Pancreas (tissue), 10 donors: ENCODE results near the gene C3orf49. TPM values are rescaled to one million over a fixed set of nuclear protein-coding genes. Genes with fewer than 3 reads are reported as not detected.

Experiments
- ATAC-seq, 4 donors: fragments of 200-7000 bp; cut with Tn5 transposase; one replicate each; pipeline versions ENCODE4 v1.8.0 to v1.9.1; 2020; ENCODE audit warnings: mild to moderate bottlenecking in 4 of 4, moderate library complexity in 4 of 4
- DNase-seq, 6 donors: peaks; one replicate each; pipeline ENCODE4 v3.0.0-alpha.2; 2020
- FAIRE-seq: peaks from 2 replicates; lab custom pipeline; 2012; peaks lifted over from hg19 to GRCh38; lab: Jason Lieb, UNC
- H3K27ac ChIP-seq, 4 donors: fragments of 200-600 bp; sonication (generic); 1 replicate in 3 of 4; 2 replicates in 1 of 4; pipeline versions ENCODE4 v1.5.0 to v1.8.0; 2020
- H3K27me3 ChIP-seq, 4 donors: fragments of 200-600 bp; one replicate each; pipeline ENCODE4 v1.8.0; 2021
- H3K36me3 ChIP-seq, 3 donors: fragments of 200-600 bp; sonication (generic) in 1 of 3; one replicate each; pipeline versions ENCODE4 v1.5.0 to v1.8.0; 2020 to 2021
- H3K4me1 ChIP-seq, 3 donors: fragments of 200-600 bp; one replicate each; pipeline ENCODE4 v1.8.0; 2021
- H3K4me3 ChIP-seq, 4 donors: fragments of 200-600 bp; sonication (generic) in 2 of 4; one replicate each; pipeline versions ENCODE4 v1.5.0 to v1.8.0; 2020 to 2021
- H3K9me3 ChIP-seq, 4 donors: fragments of 200-600 bp; one replicate each; pipeline ENCODE4 v1.8.0; 2021
- CTCF ChIP-seq, 4 donors: fragments of 200-600 bp; sonication (generic) in 3 of 4; IDR thresholded peaks; one replicate each; pipeline versions ENCODE4 v1.5.0 to v1.8.0; 2021; ENCODE audit warnings: antibody characterized with exemption in 4 of 4
- WGBS, 2 donors: extraction: QIAGEN DNeasy Blood & Tissue Kit; methylation state at CpG; one replicate each; pipeline ENCODE4 v1.1.7; 2013; 5-methylcytosine and 5-hydroxymethylcytosine counted together
- intact Hi-C, 3 donors: fragments of 100-400 bp; cut with DNase I; formaldehyde crosslinking; loops; one replicate each; pipeline versions ENCODE4 v1.11.1 to v1.14.2; 2022
- polyA plus RNA-seq, 2 donors: library from polyadenylated mRNA; stranded (reverse); fragments of 200-250 nt; gene quantifications; one replicate each; pipeline ENCODE4 v1.2.3, GENCODE V29; 2013
- total RNA-seq, 6 donors: library from RNA; stranded (reverse); fragmentation: NEBNext Ultra II Directional in 4 of 6; extraction: Animal tissue kit (Norgen Biotek cat#: 25700) in 4 of 6; gene quantifications; one replicate each; pipeline versions ENCODE4 v1.2.1 to v1.2.4, GENCODE V29; 2021 to 2023
- donor health status: healthy with polysubstance abuse.
- donor health status: DM: no; HTN: no; CAD: no; lungs with moderate emphysema.
- donor health status: DM: no; HTN: no; CAD: no.
- donor health status: control.
- donor health status: control.
- donor health status: Bipolar disorder and iron deficiency.
- donor health status: DM: yes; HTN: yes; CAD: no.
- donor health status: DM: no; HTN: no; CAD: no.
- donor health status: DM: no; HTN: no; CAD: no.
- donor health status: DM: yes; HTN: yes; CAD: no.

Gene C3orf49
- total and polyA plus RNA-seq, 8 donors, result not detected

GRCh38 chr3:63853106-63853505, 34.0 kb downstream of the C3orf49 start:
- no peak for DNase-seq
- ATAC-seq, result no peak
- FAIRE-seq, result no peak
- 83 to 86% methylated on average over 4 of the region's 4 CpGs for WGBS, 2 donors
- no peaks in the 10 kb centered on the region for H3K36me3 ChIP-seq
- peaks cover 0 to 1% (median 0%) of the 10 kb centered on the region in 3 donors for H3K4me1 ChIP-seq
- no peak overlapping the region for H3K27ac ChIP-seq
- H3K9me3 ChIP-seq, result no peaks in the 10 kb centered on the region
- intact Hi-C loops, result no loop called here
- H3K27me3 ChIP-seq, result no peaks in the 10 kb centered on the region
- TF ChIP-seq CTCF (IDR thresholded peaks at IDR 0.05), result no peak
- H3K4me3 ChIP-seq, result no peak overlapping the region

- intact Hi-C loops, result no loop called here
- ATAC-seq (no peak), FAIRE-seq (no peak), DNase-seq (no peak)
- H3K27ac ChIP-seq, result no peak overlapping the region
- H3K9me3 ChIP-seq, result no peaks in the 10 kb centered on the region
- H3K4me3 ChIP-seq, result no peak overlapping the region
- peaks cover 0 to 6% (median 0%) of the 10 kb centered on the region in 3 donors for H3K4me1 ChIP-seq
- H3K27me3 ChIP-seq, result no peaks in the 10 kb centered on the region
- H3K36me3 ChIP-seq, result no peaks in the 10 kb centered on the region
- WGBS, 2 donors, result 43 to 44% methylated on average over 1 of the region's 1 CpG
- no peak for TF ChIP-seq CTCF (IDR thresholded peaks at IDR 0.05)
Observed at GRCh38 chr3:63855333-63855940, 36.3 kb downstream of the C3orf49 start.

GRCh38 chr3:63857311-63857710, 38.2 kb downstream of the C3orf49 start:
- Histone ChIP-seq H3K27me3 (no peaks in the 10 kb centered on the region), H3K36me3 (no peaks in the 10 kb centered on the region), H3K27ac (no peak overlapping the region), H3K4me1 (peaks cover 10 to 16% (median 13%) of the 10 kb centered on the region in 3 donors), H3K4me3 (no peak overlapping the region), H3K9me3 (no peaks in the 10 kb centered on the region)
- intact Hi-C loops, result no loop called here
- DNase-seq (no peak), ATAC-seq (no peak), FAIRE-seq (no peak)
- no peak for TF ChIP-seq CTCF (IDR thresholded peaks at IDR 0.05)
- 91 to 97% methylated on average over 2 of the region's 2 CpGs for WGBS, 2 donors

- ATAC-seq, result no peak
- Histone ChIP-seq H3K9me3 (no peaks in the 10 kb centered on the region), H3K4me3 (no peak overlapping the region), H3K4me1 (peaks cover 16 to 24% (median 21%) of the 10 kb centered on the region in 3 donors), H3K27ac (no peak overlapping the region), H3K36me3 (no peaks in the 10 kb centered on the region), H3K27me3 (no peaks in the 10 kb centered on the region)
- no peak for FAIRE-seq
- intact Hi-C loops, result no loop called here
- no peak for TF ChIP-seq CTCF (IDR thresholded peaks at IDR 0.05)
- no peak for DNase-seq
- WGBS, 2 donors, result 55 to 63% methylated on average over 3 of the region's 3 CpGs
Observed at GRCh38 chr3:63860776-63861175, 41.7 kb downstream of the C3orf49 start.

GRCh38 chr3:63861306-63861705, 42.2 kb downstream of the C3orf49 start:
- H3K27me3 ChIP-seq, result no peaks in the 10 kb centered on the region
- no peak for TF ChIP-seq CTCF (IDR thresholded peaks at IDR 0.05)
- no peak for FAIRE-seq
- no peak for DNase-seq
- intact Hi-C loops, result no loop called here
- peaks cover 16 to 24% (median 21%) of the 10 kb centered on the region in 3 donors for H3K4me1 ChIP-seq
- ATAC-seq, result no peak
- no peaks in the 10 kb centered on the region for H3K9me3 ChIP-seq
- 81 to 88% methylated on average over 5 of the region's 5 CpGs for WGBS, 2 donors
- no peaks in the 10 kb centered on the region for H3K36me3 ChIP-seq
- no peak overlapping the region for H3K4me3 ChIP-seq
- H3K27ac ChIP-seq, result no peak overlapping the region
